ENCODE measurements around the gene EPB41L2.

DNA sequence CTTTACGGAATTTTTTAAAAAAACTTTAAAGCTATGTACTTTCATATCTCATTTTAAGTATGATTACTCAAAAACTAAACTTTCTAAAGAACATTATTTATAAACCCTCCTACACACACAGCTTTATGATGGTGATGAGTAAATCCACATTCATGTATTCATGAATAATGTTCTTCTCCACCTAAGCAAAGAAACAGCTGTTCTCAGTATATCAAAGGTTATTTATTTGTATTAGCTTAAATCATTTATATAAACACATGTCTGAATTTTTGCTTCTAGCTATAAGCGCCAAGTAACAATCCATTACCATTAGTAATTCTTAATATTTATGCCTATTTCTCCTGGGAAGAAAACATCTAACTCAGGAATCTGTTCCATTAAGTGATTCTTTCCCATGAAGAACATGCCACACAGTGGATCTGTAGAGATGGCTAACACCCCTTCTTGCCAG is 172.5 kb downstream of the EPB41L2 start:
- TF ChIP-seq POLR2A (IDR thresholded peaks at IDR 0.05) (no peak), EP300 (IDR thresholded peaks at IDR 0.05) (no peak)
- TF ChIP-seq, protein P1, sequence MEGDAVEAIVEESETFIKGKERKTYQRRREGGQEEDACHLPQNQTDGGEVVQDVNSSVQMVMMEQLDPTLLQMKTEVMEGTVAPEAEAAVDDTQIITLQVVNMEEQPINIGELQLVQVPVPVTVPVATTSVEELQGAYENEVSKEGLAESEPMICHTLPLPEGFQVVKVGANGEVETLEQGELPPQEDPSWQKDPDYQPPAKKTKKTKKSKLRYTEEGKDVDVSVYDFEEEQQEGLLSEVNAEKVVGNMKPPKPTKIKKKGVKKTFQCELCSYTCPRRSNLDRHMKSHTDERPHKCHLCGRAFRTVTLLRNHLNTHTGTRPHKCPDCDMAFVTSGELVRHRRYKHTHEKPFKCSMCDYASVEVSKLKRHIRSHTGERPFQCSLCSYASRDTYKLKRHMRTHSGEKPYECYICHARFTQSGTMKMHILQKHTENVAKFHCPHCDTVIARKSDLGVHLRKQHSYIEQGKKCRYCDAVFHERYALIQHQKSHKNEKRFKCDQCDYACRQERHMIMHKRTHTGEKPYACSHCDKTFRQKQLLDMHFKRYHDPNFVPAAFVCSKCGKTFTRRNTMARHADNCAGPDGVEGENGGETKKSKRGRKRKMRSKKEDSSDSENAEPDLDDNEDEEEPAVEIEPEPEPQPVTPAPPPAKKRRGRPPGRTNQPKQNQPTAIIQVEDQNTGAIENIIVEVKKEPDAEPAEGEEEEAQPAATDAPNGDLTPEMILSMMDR (IDR thresholded peaks at IDR 0.05) = no peak
